Endometrium (tissue), 2 donors: ENCODE results near the gene NGLY1.

ENCODE experiments used
- FAIRE-seq: peaks from 2 replicates; lab custom pipeline; 2012; peaks lifted over from hg19 to GRCh38; lab: Jason Lieb, UNC
- donor health status: control.
- donor health status: control.

NGLY1 gene, protein sequence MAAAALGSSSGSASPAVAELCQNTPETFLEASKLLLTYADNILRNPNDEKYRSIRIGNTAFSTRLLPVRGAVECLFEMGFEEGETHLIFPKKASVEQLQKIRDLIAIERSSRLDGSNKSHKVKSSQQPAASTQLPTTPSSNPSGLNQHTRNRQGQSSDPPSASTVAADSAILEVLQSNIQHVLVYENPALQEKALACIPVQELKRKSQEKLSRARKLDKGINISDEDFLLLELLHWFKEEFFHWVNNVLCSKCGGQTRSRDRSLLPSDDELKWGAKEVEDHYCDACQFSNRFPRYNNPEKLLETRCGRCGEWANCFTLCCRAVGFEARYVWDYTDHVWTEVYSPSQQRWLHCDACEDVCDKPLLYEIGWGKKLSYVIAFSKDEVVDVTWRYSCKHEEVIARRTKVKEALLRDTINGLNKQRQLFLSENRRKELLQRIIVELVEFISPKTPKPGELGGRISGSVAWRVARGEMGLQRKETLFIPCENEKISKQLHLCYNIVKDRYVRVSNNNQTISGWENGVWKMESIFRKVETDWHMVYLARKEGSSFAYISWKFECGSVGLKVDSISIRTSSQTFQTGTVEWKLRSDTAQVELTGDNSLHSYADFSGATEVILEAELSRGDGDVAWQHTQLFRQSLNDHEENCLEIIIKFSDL

DNA sequence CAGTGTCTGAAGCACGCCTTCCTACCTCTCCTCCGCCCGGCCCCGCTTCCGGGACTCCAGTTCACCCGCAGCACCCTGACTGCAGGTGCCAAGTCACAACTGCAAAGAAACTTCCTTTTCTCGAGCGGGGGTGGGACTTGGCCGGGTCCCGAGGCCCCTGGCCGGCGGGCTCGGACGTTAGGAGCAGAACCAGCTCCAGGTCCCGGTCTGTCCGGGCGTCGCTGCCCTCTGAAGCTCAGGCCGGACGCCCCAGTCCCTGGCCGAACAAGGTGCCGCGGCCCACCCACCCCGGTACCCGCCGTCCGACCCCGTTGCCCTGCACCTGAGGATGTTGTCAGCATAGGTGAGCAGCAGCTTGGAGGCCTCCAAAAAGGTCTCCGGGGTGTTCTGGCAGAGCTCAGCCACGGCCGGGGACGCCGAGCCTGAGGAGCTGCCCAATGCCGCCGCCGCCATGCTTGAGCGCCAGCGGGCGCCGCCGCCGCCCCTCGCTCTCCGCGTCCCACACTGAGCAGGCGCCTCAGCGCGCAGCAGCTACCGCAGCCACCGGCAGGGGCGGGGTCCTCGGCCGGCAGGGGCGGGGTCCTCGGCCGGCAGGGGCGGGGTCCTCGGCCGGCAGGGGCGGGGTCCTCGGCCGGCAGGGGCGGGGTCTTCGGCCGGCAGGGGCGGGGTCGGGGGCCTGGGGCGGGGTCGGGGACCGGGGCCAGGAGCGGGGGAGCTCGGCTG, at the start of gene NGLY1:
Gene NGLY1 (minus strand): TSS at position 506 of the 723 bp plus-strand sequence. CDS start 53 bp downstream, at position 453.
- no peak for FAIRE-seq

DNA sequence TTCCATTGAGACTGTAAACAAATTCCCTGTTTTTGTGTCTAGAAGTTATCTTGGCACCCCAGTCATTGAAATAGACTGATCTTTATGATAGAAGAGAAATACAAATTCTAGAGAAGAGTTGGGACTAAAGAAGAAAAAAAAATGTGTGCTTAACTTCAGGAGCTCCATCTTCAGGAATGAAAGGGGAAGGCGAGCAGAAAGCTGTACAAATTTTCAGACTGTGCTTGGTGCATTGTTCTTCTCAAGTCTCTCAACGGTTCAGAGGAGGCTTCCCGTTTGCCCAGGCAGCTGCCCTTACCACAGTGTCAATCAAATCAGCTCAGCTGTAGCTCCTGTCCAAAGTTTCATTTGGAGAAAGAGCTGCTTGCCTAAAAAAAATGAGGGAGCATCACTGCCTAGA, 48.3 kb upstream of the NGLY1 start:
- no peak for FAIRE-seq

DNA sequence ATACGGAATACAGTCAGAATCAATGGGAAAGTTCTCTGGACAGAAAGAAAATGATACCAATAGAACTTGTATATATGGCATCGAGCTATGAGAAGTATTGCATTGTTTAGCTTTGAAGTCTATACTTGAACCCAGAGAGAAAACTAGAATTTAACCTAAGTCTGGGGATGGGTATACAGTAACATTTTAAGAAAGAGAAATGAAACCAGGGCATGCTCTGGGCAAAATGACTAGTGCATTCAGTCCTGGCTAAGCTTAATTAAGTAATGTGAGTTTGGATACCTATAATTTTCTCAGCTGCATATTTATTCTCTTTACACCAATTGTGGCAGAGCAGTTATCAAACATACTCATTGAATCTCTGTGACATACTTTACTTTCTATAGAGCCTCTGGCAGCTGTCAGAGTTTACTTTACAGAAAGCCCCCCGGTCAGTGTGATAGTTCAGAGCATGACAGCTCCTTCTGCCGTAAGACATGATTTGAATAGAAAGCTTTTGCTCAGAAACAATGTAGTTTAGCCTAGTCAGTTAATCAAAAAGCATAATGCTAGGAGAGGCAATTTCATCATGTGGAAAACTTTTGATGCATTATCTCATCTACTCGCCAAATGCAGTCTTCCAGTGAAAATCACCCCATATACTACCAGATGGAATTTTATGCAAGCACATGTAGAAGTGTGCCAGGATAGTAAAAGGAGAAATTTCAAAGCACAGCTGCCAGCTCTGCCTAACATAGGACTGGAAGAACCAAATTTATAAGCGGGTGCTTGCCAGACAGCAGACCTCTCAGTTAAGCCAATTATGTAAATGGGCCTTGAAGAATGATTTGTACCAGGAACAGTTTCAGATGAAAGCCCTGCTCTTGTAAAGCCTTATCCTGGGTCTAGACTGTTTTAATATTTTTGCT, 47.4 kb upstream of the NGLY1 start:
- no peak for FAIRE-seq

DNA sequence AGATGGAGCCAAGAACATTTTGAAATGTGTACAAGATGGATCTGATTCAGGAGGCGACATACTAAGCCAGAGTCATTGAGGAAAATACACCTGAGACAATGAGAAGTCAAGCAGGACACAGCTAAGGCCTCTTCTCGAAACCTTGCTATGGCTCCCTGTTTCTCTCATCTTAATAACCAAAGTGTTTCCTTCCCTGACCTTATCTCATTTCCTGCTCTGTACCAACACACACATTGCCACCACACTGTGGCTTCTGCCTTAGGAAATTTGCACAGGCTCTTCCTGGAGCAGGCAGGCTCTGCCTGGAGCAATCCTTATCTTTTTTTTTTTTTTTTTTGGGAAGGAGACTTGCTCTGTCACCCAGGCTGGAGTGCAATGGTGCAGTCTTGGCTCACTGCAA, 43.3 kb upstream of the NGLY1 start:
- no peak for FAIRE-seq

DNA sequence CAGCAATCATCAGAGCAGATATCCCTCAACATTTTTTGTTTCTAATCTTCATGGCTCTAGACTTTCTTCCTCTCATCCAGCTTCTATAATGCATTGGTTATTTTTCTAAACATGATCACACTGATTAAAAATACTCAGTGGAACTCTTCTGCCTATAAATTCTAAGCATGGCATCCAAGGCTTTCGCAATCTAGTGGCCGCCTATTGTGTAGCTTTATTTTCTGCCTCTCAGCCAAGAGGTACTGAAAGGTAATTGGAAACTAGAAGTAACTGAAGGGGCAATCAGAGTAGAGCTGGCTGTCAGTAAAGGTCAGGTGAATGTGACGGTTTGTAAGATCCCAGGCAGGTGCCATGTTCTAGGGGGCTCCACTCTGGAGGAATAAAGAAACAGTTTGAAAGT, 40.1 kb upstream of the NGLY1 start:
- FAIRE-seq = no peak

DNA sequence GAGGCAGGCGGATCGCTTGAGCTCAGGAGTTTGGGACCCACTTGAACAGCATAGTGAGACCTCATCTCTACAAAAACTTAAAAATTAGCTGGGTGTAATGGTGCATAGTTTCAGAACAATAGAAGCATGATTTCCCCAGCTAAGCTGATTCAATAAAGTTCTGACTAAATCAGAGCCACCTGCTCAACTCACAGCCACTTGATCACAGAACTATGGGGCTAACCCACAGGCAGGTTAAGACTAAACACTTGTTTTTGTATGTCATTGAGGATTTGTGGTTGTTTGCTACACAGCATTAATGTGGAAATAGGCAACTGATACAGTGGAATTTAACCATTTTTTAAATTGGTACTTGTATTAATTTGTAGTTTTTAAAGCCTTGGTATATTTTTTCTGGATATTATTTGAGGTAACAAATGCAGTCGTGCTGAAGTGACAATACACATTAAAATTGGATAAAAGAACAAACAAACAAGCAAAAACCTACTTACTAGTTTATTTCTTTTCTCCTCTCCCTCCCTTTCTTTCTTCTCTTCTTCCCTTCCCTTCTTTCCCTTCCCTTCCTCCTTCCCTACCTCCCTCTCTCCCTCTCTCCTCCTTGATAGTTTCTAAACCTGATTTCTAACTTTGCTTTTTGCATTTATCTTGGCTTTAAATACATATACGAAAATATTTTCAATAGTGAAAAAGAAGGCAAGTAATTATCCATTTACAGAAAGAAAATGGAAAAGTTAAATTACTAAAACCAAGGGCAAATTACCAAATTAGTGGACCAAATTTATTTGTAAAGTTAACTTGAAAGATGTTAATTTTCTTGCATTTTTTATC, 38.7 kb upstream of the NGLY1 start:
- FAIRE-seq = no peak

DNA sequence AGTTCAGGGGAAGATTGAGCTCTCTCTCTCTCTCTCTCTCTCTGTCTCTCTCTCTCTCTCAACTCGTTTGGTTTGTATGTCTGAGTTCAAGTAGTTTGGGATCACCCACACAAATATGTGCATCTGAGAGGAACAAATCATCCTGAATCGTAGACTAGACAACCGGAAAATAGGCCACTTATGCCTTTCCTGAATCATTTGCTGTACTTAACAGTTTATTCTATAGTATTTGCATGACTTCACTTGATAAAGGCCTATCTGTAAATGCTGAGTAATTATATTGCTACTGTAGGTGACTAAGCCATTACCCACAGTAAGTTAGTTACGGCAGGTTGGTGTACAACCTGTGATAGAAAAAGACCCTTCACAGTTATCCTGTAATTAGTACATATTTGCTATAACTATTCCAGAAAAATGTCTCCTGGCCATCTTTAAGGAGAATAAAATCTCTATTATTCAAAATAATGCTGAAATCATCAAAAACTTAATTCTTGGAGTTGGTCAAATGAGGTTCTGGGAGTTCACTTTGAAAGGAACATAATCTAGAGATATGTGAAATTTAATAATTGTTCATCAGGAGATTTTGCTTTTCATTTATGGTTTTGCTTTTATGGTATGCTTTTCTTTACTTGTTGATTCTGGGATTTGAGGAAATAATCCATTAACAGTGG, 37.7 kb upstream of the NGLY1 start:
- no peak for FAIRE-seq

DNA sequence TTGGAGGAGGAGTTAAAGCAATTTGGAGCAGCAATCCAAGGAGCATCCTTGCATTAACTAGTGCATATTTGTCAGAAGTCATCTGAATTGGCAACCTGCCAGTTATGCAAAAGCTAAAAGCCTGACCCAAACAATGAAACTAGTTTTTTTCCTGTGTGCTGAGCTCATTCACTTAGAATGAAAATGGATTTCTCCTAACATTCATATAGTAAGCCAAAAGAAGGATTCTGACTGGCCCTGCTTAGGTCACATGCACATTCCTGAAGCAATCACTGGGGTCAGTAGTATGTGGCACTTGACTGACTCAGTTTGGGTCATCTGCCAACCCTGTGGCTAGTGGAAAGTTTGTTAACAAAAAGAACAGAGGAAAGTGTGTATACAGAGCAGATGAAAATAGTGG, 37.1 kb upstream of the NGLY1 start:
- FAIRE-seq = no peak

DNA sequence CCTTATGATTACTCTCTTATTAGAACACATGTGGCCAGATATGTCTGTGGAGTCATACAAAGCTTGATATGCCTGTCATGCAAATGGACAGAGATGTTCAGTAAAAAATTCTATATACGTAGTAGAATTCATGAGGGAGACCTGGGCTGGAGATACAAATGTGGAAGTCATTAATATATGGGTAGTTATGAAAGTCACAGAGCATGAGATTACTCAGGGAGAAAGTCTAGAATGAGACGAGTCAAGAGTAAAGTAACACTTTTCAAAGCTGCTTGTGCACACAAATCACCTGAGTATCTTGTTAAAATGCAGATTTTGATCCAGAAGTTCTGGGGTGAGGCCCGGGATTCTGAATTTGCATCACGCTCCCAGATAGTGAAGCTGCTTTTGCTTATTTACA, 35.1 kb upstream of the NGLY1 start:
- no peak for FAIRE-seq

DNA sequence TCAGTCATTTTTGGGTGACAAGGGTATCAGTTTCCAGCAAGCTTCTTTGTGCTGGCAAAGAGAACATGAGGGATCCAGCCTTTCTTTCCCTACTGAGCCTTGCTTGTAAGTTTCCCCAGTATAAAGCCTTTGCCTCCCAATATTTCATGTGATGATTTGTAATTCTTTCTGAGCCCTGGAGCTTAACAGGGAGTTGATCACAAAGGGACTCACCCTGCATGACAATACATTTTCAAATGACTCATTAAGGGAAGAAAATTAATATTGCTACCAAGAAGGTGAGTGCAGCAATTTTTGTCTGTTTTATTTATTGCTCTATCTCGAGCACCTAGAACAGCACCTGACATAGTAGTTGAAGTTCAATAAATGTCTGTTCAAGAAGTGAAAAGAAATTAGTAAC, 34.4 kb upstream of the NGLY1 start:
- no peak for FAIRE-seq

DNA sequence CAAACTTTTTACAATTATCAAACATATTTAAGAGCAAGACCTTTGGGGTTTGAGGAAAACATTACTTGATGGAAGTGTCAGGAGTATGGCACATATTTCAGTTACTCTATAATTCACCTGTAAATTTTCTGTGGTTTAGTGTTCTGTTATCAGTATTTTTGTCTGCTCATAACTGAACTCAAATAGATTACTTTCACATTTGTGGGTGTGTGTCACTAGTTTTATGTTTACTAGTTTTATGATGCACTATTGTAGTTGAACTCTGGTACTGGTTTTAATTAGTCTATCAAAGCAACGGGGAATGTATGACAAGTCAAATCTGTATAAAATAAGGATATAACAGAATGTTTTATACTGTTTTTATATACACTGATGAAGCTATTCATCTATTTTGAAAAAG, 33.9 kb upstream of the NGLY1 start:
- no peak for FAIRE-seq

DNA sequence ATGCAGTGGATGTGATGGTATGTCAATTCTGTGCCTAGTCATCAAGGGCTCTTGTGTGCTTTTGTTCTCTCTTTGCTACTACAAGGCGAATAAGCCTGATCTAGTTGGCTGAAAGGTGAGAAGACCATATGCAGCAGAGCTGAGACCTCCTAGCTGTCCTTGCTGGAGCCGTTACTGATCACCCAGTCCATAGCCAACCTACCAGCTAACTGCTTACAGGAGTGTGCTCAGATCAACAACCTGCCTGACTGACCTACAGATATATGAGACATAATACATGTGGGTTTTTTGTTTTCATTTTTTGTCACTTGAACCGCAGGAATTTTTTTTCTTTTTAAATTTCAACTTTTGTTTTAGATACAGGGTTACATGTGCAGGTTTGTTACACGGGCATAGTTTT, 29.4 kb upstream of the NGLY1 start:
- no peak for FAIRE-seq

DNA sequence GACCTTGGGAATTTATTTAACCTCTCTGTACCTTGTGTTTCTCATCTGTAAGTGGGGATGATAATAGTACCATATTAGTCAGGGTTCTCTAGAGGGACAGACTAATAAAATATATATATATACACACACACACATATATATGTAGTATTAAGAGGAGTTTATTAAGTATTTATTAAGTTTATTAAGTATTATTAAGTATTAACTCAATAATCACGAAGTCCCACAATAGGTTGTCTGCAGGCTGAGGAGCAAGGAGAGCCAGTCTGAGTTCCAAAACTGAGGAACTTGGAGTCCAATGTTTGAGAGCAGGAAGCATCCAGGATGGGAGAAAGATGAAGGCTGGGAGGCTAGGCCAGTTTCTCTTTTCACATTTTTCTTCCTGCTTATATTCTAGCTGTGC, 21.4 kb upstream of the NGLY1 start:
- no peak for FAIRE-seq

DNA sequence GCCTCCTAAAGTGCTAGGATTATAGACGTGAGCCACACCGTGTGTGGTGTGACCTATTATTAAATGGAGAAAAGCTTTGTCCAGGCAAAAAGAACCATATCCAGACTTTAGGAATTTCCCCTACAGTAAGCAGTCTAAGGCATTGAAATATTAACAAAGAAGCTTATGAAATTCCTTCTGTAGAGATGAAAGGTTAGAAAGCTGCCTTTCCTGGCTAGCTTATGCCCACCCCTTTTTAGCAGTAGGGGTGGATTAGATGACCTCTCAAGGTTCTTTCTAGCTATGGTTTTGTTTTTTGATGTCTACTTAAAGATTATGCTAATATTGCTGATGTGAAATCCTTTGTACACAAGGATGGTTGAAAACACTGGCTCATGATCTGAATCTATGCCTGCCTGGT, 20.6 kb upstream of the NGLY1 start:
- FAIRE-seq = no peak

DNA sequence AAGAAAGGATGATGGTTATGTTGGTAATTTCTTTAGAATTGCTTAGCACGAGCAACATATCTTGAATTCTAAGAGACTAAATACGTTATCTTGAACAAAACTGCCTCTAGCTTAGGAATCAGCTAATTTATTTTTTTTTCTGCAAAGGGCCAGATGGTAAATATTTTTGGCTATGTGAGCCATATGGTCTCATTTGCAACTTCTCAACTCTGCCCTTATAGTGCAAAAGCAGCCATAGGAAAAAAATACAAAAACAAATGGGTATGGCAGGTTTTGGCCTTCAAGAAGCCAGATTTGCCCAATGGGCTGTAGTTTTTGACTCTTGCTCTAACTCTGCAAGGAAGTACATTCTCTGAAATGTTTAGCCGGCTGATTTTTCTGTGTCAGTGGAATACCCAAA, 18.5 kb upstream of the NGLY1 start:
- FAIRE-seq = no peak

DNA sequence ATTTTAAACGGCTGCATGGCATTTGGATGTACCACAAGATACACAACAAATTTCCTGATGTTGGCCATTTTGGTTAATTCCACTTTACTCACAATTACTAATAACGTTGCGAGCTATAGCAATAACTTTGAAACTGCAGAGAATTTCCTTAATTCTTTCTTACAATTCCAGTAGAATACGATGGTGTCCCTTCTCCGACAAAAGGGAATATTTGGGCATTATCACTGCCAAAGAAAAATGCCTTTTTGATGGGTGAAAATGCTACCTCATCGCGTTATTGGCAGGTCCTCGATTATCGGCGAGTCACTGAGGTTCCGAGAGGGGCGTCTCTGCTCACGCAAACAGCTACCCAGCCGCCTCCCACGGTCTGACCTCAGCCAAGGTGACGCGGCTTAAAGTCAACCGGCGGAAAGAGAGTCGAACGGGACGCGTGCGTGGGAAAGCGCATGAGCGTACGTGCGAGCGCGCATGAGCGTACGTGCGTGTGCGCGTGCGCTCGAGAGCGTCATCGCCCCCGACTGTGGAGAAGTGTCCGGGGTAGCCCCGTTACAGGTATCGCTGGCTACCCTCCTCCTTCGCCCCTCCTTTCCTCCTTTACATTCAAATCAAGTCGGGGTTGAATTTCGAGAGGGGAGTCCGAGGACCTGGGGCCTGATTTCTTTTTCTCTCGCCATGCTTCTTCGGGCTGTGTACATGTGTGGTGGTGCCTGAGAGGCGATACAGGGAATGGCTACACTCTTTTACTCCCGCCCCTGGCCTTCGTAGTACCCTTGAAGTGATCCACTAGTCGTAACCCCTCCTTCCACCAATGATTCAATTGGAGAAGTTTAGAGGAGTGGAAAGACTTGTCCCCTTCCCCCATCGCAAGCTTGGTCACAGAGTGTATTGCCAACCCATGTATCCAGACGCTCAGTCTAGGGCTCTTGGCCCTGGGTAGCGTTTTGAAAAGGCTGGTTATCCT, 6.6 kb upstream of the NGLY1 start, which contains the start of gene OXSM:
Gene OXSM (plus strand): TSS at position 495 of the 961 bp plus-strand sequence. CDS start 931 bp downstream, outside the sequence.
- FAIRE-seq = no peak

DNA sequence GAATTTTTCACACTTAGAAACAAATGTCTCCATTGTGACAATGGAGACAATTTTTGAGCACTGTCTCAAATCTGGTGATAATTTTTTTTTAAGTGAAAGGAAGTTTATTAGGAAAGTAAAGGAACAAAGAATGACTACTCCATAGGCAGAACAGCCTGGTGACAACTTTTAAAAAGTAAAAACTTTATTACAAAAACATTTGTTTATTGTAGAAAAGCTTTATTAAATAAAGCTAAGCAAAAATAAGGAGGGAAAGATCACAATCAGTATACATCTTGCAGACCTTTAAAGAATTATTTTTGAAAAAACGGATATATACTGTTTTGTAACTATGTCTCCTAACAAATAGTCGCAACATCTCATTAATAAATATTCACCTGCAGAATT, 6.0 kb upstream of the NGLY1 start:
- no peak for FAIRE-seq

DNA sequence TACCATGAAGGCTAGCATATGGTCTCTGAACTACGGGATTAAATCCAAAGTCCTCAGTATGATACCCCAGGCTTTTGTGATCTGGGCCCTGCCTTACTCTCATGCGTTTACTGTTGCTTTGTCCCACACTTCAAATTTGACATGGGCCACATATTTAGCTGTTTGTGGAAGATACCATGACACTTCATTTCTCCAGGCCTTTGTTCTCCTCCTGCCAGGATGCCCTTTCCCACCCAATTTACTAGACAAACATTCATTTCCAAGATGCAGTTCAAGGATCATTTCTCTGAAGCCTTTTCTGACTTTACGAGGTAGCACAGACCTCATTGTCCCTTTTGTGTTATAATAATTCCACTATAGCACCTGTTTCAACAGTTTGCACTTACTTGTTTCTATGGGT, 4.4 kb upstream of the NGLY1 start:
- no peak for FAIRE-seq

DNA sequence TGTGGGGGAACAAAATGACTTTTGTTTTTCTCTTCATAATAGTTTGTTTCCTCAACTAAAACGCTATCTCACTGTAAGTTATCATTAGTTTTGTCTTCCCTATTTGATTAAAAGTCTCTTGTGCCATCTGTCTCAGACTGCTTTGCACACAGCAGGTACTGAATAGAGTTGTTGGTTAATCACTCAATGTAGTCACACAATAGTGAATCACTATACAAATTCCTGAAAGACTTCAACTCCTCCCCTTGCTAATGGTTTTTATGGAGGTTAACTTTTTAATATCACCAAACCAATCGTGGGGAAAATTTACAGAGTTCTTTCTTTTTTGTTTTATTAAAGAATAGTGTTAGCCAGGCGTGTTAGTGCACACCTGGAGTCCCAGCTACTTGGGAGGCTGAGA, 2.6 kb upstream of the NGLY1 start:
- no peak for FAIRE-seq
